Kidney capillary endothelial cell (primary cell): Measurements from ENCODE around the gene C10orf62.
"Not testable (repeated sequence)": the region's sequence is repeated elsewhere in the genome, so short reads cannot be mapped to it uniquely, and the experiment has no call there.

Source experiments
- DNase-seq: peaks from one replicate; pipeline ENCODE4 v3.0.0-alpha.2; 2018; ENCODE audit warnings: low spot score

The C10orf62 gene

DNA sequence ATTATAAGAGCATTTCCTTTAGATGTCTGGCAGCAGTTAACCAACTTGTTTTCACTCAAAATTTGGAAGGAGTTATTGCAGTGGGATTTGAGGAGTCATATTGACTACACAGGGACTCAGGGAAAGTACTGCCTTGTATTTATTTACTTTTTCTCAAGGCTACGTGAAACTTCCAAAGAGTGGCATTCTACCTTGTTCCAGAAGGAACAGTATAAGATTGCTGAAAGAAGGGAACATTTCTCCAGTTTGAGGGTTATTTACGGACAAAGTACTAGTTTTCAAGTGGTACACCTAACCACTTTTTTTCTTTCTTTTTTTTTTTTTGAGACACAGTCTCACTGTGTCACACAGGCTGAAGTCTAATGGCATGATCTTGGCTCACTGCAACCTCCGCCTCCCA lies 38.7 kb downstream of the C10orf62 start:
- no peak for DNase-seq

DNA sequence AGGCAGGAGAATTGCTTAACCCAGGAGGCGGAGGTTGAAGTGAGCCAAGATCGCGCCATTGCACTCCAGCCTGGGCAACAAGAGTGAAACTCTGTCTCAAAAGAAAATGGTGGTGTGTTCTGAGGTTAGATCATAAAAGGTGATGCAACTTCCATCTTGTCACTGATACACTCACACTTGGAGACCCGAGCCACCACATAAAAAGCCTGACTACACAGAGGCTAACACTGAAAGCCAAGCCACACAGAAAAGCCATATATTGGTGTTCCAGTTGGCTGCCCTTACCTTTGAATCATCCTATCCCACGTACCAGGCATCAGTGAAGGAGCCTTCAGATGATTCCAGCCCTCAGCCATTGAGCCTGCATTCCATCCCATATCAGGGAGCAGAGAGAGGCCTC lies 39.8 kb downstream of the C10orf62 start:
- DNase-seq = no peak

DNA sequence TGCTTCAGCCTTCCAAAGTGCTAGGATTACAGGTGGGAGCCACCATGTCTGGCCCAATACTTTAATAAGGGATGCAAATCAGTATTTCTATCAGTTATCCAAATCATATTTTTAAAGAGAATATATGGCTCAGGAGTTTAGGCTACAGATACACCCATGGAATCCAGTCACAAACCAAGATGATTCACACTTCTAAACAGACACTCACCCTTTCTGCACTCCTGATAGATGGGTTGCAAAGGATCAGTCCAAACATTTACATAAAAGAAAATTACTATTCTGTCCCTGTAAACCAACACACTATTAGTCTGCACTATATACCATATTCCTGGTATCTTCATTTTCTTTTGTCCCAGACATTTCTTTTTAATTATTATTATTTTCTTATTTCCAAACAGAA lies 41.6 kb downstream of the C10orf62 start:
- no peak for DNase-seq

DNA sequence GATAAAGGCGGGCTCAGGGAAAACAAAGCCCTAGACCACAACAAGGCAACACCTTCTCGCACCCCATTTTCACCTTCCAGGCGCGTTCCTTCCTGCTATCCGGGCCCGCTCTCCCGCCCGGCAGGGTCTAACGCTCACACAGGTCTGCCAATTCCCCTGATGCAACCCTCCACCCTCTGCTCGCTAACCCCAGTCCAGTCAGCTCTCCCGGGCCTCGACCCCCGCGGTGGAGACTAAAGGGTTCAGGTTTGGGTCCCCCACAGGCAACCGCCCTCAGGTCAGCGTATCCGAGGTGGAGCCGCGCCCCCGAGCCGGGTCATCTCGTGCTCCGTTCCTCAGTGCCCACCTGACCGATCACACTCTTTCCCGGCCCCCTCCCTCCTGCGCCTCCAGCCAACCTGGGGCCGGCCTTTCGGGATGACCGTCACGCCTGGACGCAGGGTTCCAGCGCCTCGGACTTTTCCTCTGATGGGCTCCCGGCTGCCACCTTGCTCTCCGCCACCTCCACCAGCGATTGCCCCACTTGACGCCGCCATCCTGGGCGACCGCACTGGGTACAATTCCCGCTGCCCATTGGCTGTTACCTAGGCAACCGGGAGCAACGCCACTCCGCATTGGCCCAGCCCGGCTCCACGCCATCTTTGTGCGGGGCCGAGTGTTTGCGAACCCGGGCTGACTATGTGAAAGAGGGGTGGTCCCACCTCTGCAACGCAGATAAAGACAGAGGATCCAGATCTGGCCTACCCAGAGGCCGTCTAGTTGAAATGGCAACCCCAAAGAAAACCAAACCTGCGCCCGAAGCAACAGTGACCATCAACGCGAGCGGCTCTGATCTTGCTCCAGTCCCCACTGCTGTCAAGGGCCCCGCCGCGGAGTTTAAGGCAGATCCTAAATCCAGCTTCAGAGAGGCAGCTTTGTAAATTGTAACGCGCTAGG lies 43.7 kb downstream of the C10orf62 start, which contains the start of gene MORN4:
Gene MORN4 (minus strand): TSS at position 552 of the 936 bp plus-strand sequence. CDS start 13,847 bp downstream, outside the sequence.
- peak; percentile 91 for DNase-seq

DNA sequence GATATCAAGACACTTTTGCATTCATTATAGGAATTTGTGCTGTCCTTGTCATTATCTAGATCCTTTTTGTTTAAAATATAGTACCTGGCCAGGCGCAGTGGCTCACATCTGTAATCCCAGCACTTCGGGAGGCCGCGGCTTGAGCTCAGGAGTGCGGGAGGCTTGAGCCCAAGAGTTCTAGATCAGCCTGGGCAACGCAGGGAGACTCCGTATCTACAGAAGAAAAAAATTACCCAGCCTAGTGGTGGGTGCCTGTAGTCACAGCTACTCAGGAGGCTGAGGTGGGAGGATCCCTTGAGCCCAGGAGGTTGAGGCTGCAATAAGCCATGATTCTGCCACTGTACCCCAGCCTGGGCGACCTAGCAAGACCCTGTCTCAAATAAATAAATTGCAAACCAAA lies 44.4 kb downstream of the C10orf62 start:
- DNase-seq = no peak

DNA sequence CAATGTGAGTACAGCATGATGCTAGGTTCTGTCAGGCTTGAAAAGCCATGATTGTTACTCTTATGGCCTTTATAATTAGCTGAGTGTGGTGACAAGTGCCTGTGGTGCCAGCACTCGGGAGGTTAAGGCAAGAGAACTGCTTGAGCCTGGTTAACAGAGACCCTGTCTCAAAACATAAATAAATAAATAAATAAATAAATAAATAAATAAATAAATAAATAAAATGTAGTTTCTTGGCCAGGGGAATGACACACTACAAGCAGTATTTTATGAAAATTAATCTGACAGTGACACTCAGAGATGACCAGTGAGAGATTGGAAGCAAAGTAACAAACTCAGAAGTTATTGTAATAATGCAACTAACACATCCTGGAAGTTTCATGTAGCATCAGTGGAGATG lies 46.1 kb downstream of the C10orf62 start:
- DNase-seq = no peak

DNA sequence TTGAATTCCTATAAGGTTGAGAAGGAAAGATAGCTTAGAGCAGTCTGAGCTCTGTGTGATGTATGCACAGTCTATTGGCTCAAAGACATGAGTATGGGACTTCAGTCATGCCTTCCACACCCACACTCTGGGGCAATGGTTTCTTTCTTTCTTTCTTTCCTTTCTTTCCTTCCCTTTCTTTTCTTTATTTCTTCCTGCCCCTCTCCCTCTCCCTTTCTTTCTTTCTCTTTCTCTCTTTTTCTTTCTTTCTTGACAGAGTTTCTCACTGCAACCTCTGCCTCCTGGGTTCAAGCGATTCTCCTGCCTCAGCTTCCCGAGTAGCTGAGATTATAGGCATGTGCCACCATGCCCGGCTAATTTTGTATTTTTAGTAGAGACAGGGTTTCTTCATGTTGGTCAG lies 49.6 kb downstream of the C10orf62 start:
- DNase-seq = not testable (repeated sequence)

DNA sequence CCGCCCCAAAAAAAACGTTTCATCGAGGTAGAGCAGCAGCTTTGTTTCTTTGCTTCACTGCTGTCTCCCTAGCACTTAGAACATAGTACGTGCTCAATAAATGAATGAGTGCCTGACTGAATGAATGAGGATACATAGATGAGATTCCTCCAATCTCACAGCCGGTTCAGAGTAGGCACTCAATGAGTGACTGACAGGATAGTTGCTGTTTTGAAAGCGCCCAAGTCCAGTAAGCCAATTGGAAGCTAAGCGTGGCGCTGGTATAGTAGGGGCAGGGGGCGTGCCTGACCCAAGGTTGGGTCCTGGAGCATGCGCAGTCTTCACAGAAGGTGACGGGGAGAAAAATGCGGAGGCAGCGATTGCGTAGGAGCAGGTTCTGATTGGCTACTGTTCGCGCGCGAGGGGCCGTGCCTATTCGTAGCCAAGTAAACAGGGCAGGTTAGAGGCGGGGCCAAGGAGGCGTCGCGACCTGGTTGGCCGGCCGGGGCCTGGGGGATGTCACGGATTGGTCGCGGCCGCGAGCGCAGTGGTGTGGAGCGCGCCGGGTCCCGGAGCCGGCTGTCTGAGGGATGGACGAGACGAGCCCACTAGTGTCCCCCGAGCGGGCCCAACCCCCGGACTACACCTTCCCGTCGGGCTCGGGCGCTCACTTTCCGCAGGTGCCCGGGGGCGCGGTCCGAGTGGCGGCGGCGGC lies 50.8 kb downstream of the C10orf62 start, which contains the start of gene PI4K2A:
Gene PI4K2A (plus strand): TSS at position 498 of the 694 bp plus-strand sequence. CDS start 72 bp downstream, at position 570.
- peak; percentile 99 for DNase-seq
